HK-2 (cell line): Measurements from ENCODE around the gene DPEP3.
A peak's percentile ranks its signal among the peaks of the same experiment; 100 is the strongest.
"Not testable (repeated sequence)": the region's sequence is repeated elsewhere in the genome, so short reads cannot be mapped to it uniquely, and the experiment has no call there.

ENCODE experiments used
- DNase-seq: peaks from one replicate; pipeline ENCODE4 v3.0.0-alpha.2; 2018; ENCODE audit not compliant: unreplicated experiment

DPEP3 gene

GRCh38 chr16:67979955-67980678 lies at the start of gene DPEP3:
DPEP3 (minus strand) TSS chr16:67980499; CDS start chr16:67980380, 119 bp downstream.
- no peak for DNase-seq

- no peak for DNase-seq
Observed at GRCh38 chr16:68028996-68029395, 48.7 kb upstream of the DPEP3 start.

GRCh38 chr16:68022728-68023537 lies 42.6 kb upstream of the DPEP3 start, which contains the start of the genes DDX28 and DUS2:
DDX28 (minus strand) TSS chr16:68023232; CDS start chr16:68023202, 30 bp downstream.
DUS2 (plus strand) TSS chr16:68023284; CDS start chr16:68038024, 14,740 bp downstream.
- peak; percentile 92 for DNase-seq

GRCh38 chr16:68022278-68022727 lies 42.0 kb upstream of the DPEP3 start:
- DNase-seq, result peak; percentile 8

- no peak for DNase-seq
Observed at GRCh38 chr16:68021490-68021889, 41.2 kb upstream of the DPEP3 start.

GRCh38 chr16:68019167-68019680 lies 38.9 kb upstream of the DPEP3 start:
- no peak for DNase-seq

GRCh38 chr16:68015681-68016080 lies 35.4 kb upstream of the DPEP3 start, which contains the start of gene DPEP2NB:
DPEP2NB (minus strand) TSS chr16:68015911; CDS start chr16:68015770, 141 bp downstream.
- no peak for DNase-seq

- no peak for DNase-seq
Observed at GRCh38 chr16:68013440-68013839, 33.1 kb upstream of the DPEP3 start.

GRCh38 chr16:68009872-68010271 lies 29.6 kb upstream of the DPEP3 start:
- DNase-seq, result not testable (repeated sequence)

- DNase-seq, result no peak
Observed at GRCh38 chr16:68009157-68009735, 28.9 kb upstream of the DPEP3 start.

- DNase-seq, result no peak
Observed at GRCh38 chr16:68005786-68006286, 25.5 kb upstream of the DPEP3 start.

GRCh38 chr16:68005211-68005610 lies 24.9 kb upstream of the DPEP3 start:
- DNase-seq, result no peak

GRCh38 chr16:68003031-68003430 lies 22.7 kb upstream of the DPEP3 start:
- DNase-seq, result no peak

- no peak for DNase-seq
Observed at GRCh38 chr16:68000450-68000849, 20.2 kb upstream of the DPEP3 start.

- DNase-seq, result no peak
Observed at GRCh38 chr16:67999985-68000384, 19.7 kb upstream of the DPEP3 start.

GRCh38 chr16:67998779-67999688 lies 18.7 kb upstream of the DPEP3 start, which contains the start of gene DPEP2:
DPEP2 (minus strand) TSS chr16:67999484; CDS start chr16:67993212, 6,272 bp downstream.
- DNase-seq, result not testable (repeated sequence)

GRCh38 chr16:67998231-67998778 lies 18.0 kb upstream of the DPEP3 start:
- DNase-seq, result not testable (repeated sequence)

GRCh38 chr16:67996666-67997065 lies 16.4 kb upstream of the DPEP3 start:
- no peak for DNase-seq

GRCh38 chr16:67995423-67995822 lies 15.1 kb upstream of the DPEP3 start:
- DNase-seq, result no peak

GRCh38 chr16:67994040-67994408 lies 13.7 kb upstream of the DPEP3 start:
- DNase-seq, result not testable (repeated sequence)
